Ovary (tissue), 3 donors: Measurements from ENCODE around the gene EID2.

Experiments
- EP300 ChIP-seq: sonication (generic); formaldehyde crosslinking; IDR thresholded peaks from one replicate; pipeline ENCODE4 v1.6.1; 2017; ENCODE audit warnings: antibody characterized with exemption
- TF ChIP-seq, protein P1 (sequence below), 3 donors: fragments of 450-650 bp in 2 of 3; fragments of 200-600 bp in 1 of 3; IDR thresholded peaks; one replicate each; pipeline versions ENCODE4 v1.5.1 to v1.8.0; 2016 to 2022; ENCODE audit warnings: antibody characterized with exemption in 3 of 3, mild to moderate bottlenecking in 1 of 3
- donor health status: DM: no; HTN: no; CAD: no.

DNA sequence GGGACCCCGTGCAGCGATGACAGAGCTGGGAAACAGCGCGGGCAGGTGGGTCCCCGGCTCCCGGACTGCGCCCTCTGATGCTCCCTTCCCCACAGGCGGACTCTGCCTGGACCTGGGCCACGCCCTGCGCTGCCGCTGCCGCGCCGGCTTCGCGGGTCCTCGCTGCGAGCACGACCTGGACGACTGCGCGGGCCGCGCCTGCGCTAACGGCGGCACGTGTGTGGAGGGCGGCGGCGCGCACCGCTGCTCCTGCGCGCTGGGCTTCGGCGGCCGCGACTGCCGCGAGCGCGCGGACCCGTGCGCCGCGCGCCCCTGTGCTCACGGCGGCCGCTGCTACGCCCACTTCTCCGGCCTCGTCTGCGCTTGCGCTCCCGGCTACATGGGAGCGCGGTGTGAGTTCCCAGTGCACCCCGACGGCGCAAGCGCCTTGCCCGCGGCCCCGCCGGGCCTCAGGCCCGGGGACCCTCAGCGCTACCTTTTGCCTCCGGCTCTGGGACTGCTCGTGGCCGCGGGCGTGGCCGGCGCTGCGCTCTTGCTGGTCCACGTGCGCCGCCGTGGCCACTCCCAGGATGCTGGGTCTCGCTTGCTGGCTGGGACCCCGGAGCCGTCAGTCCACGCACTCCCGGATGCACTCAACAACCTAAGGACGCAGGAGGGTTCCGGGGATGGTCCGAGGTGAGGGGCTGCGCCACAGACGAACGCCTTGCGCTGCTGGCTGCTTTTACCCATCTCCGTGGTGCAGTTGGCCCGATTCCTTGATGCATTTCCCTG lies 32.8 kb downstream of the EID2 start:
- TF ChIP-seq, protein P1, sequence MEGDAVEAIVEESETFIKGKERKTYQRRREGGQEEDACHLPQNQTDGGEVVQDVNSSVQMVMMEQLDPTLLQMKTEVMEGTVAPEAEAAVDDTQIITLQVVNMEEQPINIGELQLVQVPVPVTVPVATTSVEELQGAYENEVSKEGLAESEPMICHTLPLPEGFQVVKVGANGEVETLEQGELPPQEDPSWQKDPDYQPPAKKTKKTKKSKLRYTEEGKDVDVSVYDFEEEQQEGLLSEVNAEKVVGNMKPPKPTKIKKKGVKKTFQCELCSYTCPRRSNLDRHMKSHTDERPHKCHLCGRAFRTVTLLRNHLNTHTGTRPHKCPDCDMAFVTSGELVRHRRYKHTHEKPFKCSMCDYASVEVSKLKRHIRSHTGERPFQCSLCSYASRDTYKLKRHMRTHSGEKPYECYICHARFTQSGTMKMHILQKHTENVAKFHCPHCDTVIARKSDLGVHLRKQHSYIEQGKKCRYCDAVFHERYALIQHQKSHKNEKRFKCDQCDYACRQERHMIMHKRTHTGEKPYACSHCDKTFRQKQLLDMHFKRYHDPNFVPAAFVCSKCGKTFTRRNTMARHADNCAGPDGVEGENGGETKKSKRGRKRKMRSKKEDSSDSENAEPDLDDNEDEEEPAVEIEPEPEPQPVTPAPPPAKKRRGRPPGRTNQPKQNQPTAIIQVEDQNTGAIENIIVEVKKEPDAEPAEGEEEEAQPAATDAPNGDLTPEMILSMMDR (IDR thresholded peaks at IDR 0.05), result no peak
- TF ChIP-seq EP300, result no peak
